HG03520 (cell line): ENCODE results near the gene LIPG.
"Not testable (repeated sequence)": the region's sequence is repeated elsewhere in the genome, so short reads cannot be mapped to it uniquely, and the experiment has no call there.

Experiments
- ATAC-seq: cut with Tn5 transposase; IDR thresholded peaks from one replicate; pipeline ENCODE4 v1.9.1; 2021; ENCODE audit warnings: mild to moderate bottlenecking, moderate library complexity; ENCODE audit not compliant: unreplicated experiment

The LIPG gene

GRCh38 chr18:49546278-49546677 lies 15.6 kb upstream of the LIPG start:
- ATAC-seq = no peak

- no peak for ATAC-seq
Measured at GRCh38 chr18:49546719-49547273, 15.1 kb upstream of the LIPG start.

DNA sequence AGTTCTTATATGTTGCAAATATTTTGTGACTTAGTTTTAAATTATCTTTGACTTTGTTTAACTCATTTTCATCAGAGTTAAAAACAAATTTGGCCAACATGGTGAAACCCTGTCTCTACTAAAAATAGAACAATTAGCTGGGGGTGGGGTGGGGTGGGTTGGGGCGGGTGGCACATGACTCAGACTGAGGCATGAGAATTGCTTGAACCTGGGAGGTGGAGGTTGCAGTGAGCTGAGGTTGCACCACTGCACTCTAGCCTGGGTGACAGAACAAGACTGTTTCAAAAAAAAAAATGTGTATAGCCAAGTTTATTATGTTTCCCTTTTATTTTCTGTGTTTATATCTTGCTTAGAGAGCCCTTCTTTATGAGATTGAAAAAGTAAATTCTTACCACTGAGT lies 14.2 kb upstream of the LIPG start:
- no peak for ATAC-seq

- no peak for ATAC-seq
Measured at GRCh38 chr18:49548229-49548636, 13.6 kb upstream of the LIPG start.

DNA sequence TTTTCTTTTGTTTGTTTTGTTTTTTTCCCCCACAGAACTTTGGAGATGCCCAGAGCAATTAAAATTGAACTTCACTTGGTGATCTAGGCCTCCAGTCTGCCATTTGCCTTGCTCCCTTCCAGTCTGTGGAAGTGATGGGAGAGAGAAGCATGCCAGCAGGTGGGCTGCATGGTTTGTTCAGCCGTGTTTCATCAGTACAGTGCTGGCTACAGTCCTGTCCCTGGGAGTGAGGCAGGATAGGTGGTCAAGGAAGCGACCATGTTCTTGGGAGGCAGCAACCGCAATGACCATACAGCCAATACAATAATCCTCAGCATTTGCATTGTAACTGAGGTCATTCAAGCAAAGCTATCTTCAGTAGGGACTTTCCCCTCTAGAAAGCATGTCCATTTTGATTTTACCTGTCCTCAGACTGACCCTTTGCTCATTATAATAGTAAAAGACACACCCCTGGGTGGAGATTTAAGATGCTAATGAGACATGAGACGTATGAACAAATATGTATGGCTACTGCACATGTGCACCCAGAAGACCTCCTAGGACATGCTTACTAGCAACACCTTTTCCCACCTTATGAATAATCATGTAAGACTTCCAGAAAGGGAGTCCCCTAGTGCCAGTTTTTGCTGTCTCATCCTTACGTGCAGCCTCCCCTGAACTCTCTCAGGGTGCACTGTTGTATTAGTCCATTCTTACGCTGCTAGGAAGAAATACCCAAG lies 11.1 kb upstream of the LIPG start:
- no peak for ATAC-seq

DNA sequence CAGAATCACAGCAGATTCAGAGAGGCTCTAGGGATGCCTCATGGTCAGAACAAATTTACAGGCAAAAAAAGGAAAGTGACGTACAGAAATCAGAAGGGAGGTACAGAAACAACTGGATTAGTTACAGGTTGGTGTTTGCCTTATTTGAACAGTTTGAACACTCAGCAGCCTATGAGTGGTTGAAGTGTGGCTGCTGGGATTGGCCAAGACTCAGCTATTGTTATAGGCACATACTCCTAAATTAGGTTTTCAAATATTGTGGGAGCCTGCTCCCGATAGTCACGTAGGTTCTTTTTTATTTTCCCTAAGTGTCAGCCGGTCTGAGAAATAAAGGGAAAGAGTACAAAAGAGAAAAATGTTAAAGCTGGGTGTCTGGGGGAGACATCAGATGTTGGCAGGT lies 8.9 kb upstream of the LIPG start:
- no peak for ATAC-seq

DNA sequence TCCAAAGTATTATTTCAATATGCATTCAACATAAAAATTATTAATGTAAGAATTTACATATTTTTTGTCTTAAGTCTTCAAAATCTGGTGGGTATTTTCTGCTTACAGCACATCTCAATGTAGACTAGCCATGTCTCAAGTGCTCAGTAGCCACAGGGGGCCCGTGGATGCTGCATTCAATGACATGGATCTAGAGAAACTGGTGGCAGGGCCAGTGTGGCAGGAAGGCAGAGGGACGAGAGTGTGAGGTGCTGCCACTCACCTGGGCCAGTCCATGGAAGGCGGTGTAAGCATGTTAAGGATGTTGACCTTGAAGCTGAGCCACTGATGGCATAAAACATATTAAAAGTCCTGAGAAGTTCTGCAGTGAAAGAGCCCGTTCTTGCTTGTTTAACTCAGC lies 6.2 kb upstream of the LIPG start:
- ATAC-seq = no peak

GRCh38 chr18:49558356-49558755 lies 3.5 kb upstream of the LIPG start:
- ATAC-seq = no peak

- not testable (repeated sequence) for ATAC-seq
Measured at GRCh38 chr18:49559326-49559931, 2.4 kb upstream of the LIPG start.

GRCh38 chr18:49560277-49560623 lies 1.6 kb upstream of the LIPG start:
- no peak for ATAC-seq

DNA sequence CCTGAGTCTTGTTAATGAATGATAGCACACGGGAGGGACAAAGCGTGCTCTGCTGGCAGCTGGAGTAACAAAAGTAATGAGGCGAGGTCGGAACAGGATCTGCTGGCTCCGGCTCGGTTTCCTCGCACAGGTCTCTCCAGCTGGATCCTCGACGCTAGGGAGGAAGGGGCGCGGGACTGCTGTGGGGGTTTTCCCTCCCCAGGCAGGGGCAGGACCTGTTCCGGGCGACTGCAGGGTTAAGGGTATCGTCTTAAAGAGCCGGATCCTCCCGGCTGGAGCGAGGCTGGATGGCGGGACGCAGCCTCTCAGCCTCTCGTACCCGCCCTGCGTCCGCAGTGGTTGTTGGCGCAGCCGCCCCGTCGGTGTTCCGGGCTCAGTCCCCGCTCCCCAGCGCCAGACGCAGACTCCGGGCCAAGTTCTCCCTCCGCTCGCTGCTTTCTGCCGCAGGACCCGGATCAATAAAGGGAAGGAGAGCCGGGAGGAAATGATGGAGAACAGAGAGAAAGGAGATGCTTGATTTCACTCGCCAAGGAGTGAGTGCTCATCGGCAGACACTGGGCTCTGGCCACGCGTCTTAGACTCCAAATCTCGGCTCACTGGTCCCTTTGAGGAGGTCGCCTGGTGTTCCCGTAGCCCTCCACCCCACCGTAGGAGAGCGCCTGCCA lies 1.1 kb upstream of the LIPG start:
- ATAC-seq = no peak

DNA sequence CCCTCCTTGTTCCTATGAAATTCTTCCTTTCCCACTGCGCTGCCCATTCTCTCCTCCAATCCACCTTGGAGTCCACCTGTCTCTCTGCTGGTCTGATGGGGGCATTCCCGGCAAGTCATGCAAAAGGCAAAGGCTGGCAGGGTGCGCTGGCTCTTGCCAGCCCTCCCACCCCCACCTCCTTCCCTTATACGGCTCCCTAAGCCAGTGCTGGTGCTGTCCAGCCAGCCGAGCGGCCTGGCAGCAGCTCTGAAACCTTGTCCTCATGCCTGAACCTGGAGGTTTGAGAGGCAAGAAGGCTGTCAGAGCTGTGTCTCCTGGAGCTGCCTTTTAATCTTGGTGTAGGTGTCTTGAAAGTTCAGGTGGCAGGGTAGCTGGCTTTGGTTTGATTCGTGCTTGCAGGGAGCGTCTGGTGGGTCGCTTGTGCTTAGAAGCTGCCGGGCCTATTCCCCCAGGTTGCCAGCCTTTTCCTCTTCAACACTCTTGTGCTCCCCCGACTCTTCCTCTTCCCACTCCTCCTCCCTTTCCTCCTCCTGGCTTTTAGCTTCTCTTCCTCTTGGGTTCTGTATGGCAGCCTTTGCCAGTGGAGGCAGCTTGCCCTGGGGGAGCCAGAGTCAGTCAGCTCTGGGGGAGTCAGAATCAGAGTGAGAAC lies 748 bp downstream of the LIPG start:
- ATAC-seq = no peak

DNA sequence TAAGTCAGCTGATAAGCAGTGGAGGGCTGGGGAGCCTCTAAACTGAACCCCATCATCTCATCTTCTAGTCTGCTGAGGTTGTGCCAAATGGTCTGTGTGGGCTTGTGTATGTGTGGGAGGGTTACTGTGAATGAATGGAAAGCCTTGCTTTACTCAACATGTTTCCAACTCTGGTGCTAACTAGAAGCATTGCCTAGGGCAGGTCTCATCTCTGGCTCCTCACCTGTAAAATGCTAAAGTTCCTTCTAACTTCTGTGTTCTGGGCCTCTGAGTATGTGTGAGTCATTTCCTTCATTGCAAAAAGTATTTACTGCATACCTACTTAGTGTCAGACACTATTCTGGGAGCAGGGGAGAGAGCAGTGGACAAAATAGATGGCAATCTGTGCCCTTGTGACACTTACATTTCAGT lies 1.3 kb downstream of the LIPG start:
- ATAC-seq = no peak

DNA sequence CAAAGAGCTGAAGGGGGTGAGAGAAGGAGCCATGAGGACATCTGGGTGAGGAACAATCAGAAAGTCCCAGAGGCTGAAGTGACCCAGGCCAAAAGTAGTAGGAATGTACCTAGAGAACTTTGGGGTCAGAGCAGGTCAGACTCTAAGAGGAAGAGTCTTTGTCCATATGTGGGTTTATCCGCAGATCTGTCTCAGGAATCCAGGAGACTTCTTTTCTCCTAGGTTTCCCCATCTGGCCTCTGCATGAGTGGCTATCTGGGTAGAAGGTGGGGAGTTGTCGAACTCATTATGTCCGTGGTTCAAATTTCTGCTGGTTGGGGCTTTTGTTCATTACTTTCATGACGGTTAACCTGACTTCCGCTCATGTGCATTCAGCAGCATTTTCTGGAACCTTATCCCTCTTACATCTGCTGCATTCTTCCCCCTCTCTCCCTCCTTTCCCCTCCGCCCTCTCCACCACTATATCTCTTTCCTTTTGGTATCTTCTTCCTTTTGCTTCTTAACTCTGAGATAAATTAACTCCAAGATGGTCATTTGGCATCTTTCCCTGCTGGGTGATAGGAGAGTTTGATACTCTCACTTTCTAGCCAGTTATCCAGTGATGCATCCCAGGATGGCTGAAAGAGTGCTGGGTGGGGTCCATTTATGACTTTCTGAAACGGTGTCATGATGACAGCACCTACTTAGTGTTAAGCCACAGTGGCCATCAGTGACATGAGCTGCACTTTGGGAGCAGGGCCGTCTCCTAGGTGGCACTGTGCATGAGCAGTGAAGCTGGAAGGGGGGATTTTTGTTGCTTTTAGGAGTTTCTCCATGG lies 2.1 kb downstream of the LIPG start:
- no peak for ATAC-seq

DNA sequence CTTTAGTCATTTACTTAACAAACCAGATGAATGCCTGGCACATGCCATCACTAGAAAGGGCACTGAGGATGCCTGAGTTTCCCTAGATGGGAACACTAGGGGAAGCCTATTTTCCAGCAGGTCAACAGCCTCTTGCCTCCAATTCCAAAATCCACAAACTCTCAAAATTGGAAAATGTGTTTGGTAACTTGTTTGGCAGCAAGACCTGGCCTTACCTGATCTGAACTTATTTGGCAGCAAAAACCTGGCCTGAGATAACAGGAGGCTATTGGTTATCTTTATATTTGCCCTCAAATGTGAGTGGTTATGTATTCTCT lies 2.6 kb downstream of the LIPG start:
- no peak for ATAC-seq

DNA sequence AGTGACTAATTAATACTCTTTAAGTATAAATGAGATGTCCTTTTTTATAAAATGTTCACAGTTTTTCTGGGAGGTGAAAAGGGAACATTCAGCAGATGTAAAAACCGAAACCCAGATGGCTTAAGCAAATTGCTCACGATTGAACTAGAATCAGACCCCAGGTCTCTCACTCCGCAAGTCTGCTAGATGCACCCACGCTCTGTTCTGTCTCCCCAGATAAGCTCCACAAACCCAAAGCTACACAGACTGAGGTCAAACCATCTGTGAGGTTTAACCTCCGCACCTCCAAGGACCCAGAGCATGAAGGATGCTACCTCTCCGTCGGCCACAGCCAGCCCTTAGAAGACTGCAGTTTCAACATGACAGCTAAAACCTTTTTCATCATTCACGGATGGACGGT lies 3.2 kb downstream of the LIPG start:
- no peak for ATAC-seq

GRCh38 chr18:49565612-49566011 lies 3.8 kb downstream of the LIPG start:
- ATAC-seq = no peak

DNA sequence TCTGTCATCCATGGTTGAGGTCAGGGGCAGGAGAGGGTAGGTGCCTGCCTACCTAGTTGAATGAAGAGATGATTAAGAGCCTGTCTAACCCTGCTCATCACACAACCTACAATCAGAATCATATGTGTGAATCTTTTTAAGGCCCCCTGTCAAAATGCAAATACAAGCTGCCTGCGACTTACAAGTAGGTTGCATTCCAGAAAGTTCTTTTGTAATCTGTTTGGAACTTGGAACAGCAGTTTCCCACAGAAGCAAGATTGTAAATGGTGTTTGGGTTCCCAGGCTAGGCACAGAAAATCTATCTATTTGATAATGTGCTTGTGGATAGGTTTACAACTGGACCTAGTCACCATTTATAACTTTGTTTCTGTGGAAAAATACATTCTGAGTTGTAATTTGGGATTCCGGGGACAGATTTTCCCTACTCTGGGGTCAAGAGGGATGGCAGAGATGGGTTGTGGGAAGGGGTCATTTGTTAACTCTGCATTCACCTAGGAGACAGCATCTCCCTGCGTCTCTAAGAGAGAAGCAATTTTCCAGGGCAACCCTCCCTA lies 4.4 kb downstream of the LIPG start:
- no peak for ATAC-seq

GRCh38 chr18:49566985-49567384 lies 5.1 kb downstream of the LIPG start:
- no peak for ATAC-seq

GRCh38 chr18:49569724-49570123 lies 7.9 kb downstream of the LIPG start:
- ATAC-seq = no peak

DNA sequence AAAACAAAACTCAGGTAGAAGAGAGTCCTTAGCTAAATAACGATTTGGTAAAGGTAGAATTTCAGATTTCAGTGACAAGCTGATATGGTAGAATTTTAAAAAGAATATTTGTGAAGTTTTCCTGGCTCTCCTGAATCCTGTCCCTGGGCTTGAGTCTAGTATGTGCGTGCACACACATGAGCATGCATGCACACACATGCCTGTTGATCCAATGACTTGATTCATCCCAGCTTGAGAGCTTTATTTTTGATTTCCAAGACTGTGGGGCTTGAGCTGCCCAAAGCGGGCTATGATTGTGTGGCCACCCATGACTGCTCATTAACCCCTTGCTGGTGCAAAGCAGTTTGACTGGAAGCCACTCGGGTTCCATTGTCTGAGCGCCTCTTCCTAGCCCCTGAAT lies 9.0 kb downstream of the LIPG start:
- no peak for ATAC-seq
